CD4-positive, alpha-beta T cell treated with Interleukin-15 for 1 hour (primary cell): Measurements from ENCODE around the gene TRIM71.
"Not testable (repeated sequence)": the region's sequence is repeated elsewhere in the genome, so short reads cannot be mapped to it uniquely, and the experiment has no call there.

ENCODE experiments used
- DNase-seq: peaks from one replicate; pipeline ENCODE4 v3.0.0-alpha.2; 2020

The TRIM71 gene

DNA sequence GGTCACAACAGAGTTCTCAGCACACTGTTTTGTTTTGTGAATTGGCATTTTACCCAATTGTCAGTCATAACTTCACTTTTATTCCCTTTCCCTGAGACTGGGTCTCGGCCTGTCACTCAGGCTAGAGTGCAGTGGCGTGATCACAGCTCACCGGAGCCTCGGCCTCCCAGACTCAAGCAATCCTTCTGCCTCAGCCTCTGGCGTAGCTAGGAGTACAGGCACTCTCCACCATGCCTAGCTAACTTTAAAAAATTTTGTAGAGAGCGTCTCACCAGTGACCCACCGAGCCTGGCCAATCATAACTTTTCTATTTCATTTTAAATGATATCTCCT lies 26.5 kb downstream of the TRIM71 start:
- no peak for DNase-seq

GRCh38 chr3:32844914-32845313 lies 27.1 kb downstream of the TRIM71 start:
- DNase-seq: no peak

GRCh38 chr3:32845546-32845945 lies 27.7 kb downstream of the TRIM71 start:
- DNase-seq: not testable (repeated sequence)

- not testable (repeated sequence) for DNase-seq
Measured at GRCh38 chr3:32847045-32847444, 29.2 kb downstream of the TRIM71 start.

DNA sequence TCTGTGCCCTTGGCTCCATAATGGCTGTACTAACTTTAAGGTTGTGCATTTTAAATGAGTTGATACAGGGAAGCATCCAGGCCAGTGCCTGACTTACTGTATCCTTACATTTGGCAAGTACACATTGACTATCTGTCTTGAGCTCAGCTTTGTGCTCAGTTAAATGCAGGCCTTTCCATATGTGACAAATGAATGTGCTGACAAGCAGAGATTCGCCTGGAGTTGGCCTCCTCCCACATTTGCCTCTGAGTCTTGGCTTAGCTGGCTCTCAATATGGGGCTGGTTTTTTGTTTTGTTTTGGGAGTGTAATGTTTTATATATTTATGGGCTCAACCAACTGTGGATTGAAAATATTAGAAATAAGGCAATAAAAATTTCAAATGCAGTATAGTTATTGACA lies 29.7 kb downstream of the TRIM71 start:
- DNase-seq: no peak

DNA sequence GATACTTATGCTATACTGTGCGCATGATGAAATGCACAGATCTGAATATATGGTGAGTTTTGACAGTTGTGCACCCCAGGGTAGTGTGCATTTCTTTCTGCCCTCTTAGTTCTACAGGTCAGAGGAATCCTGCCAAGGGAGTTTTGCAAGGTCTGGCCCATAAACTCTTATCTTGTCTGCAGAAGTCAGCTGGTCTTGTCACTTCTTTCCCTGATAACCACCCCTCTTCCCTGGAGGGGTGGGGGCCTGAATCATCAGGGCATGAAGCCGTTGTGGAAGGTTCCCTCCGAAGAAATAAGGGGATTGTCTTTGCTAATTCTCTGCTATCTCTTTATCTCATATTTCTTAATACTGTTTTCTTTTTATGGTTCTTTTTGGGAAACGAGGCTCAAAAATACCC lies 30.4 kb downstream of the TRIM71 start:
- no peak for DNase-seq

DNA sequence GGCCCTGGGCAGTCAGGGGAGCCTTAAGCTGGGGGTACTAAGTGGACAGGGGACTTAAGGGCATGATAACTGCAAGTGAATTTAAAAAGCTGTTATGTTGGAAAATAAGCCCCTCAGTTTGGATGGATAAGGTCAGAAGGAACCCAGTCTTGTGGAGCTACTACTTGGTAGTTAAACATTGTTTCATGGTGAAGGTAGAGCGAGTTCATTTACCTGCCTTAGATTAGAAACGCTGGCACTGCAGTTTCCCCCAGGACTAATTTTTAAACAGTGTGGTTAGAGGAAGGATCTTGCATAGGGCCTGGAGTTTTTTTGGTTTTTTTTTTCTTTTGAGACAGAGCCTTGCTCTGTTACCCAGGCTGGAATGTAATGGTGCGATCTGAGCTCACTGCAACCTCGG lies 31.2 kb downstream of the TRIM71 start:
- no peak for DNase-seq

DNA sequence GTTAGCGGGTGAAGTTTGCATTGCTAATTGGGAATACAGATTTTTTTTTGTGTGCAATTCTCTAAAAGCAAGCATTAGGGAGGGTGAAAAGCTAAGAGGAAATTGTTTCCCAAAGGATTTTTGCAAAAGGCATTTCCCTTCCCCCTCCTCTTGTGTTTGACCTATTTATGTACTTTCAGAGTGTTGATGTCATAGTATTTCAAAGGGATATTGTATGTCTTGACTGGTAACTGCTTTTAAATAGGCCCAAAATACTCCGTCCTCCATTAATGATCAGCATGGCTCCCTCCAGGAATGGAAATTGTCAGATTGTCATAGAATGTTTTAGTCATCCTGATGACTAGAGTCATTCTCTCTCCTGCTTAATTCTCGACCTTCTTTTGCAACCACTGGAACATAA lies 32.4 kb downstream of the TRIM71 start:
- no peak for DNase-seq

DNA sequence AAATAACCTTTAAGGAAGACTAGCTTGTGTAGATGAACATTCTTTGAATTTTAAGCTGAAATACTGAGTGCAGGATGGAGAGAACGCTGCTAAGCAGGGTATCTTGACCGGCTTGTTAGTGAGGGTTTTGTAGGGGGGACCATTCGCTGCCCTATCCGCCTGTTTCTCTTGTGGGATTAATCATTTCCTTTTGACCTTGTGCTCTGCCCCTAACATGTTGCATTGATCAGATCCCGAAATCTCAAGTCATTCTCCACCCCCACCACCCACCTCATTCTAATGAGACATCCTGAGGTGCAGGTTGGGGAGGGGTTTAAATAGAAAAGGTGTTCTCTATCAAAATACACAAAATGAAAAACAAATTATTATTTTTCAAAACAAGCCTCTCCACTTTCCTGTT lies 32.8 kb downstream of the TRIM71 start:
- DNase-seq: no peak

DNA sequence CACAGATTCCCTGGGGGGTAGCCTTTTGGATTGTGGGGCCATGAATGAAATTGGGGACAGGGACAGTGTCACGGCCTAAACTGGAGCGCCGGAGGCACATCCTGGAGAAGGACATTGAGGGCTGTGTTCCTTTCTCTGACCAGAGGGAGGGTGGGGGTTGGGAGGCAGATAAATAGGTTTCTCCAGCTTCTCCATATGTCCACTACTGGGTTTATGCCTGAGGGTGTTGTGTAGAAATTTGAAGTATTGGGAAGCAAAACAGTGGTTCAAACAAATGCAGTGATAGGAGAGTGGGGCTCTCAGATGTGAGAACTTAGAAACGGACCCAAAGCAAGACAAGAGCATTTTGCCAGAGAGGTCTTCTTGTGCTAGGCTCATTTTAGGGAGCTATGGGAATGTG lies 34.3 kb downstream of the TRIM71 start:
- DNase-seq: no peak

DNA sequence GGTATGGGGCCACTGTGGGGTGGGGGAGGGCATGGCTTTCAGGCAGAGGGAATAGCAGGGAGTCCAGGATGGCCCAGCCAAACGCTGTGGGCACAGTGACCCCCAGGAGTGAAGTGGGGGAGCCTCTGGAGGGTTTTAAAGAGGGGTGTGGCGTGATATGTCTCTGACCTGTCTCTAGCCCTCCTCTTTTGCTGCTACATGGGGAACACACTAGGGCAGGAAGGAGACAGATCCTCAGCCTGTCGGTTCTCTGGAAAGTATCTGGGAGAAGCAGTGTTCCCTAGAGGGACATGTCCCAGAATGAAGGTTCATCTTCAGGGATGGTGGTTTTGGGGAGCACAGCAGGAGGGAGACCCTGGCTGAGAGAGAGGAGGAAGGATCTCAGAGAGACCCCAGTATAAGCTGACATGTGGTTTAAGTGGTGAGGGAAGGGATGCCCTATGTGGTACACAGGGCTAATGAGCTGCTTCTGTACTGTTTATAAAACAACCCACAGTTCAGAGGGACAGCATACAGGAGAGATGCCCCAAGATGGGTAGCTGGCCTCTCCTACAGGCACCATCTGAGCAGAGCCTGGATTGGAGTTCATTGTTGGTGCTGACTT lies 37.7 kb downstream of the TRIM71 start:
- no peak for DNase-seq

DNA sequence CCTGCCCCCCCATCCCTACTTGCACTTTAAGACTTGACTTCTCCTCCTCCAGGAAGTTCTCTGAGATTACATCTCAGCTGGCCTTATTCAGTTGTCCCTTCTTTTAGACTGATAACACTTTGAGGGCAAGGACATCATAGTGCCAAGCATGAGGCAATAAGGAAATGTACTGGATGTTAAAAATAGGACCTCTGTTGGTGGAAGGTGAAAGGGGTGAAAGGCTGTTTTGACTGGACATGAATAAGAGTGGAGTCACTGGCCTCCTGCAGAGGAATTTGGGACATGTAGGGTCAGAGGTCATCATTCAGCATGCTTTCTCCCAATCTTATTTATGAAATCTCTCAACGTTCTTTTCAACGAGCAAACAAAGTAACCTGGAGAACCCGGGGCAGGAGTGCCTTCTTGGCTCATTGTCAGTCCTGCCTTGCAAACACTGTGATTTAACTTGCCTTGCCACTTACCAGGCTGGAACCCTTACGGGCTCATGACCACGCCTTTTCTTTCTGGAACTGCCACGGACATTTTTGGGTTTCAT lies 38.6 kb downstream of the TRIM71 start:
- DNase-seq: no peak

- DNase-seq: no peak
Measured at GRCh38 chr3:32856901-32857507, 39.2 kb downstream of the TRIM71 start.

DNA sequence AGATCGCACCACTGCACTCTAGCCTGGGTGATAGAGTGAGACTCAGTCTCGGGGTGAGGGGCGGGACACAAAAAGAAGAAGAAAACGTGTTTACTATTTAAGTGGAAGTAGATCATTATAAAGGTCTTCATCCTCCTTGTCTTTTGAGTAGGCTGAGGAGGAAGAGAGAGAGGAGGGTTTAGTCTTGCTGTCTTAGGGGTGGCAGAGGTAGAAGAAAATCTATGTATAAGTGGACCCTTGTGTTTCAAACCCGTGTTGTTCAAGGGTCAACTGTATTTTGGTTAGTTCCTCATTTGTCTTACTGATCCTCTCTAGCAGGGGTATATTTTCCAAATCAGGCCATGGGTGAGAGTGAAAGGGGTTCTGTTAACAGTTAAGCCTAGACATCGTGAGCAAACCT lies 40.1 kb downstream of the TRIM71 start:
- DNase-seq: no peak

- no peak for DNase-seq
Measured at GRCh38 chr3:32859604-32860237, 41.9 kb downstream of the TRIM71 start.

GRCh38 chr3:32860499-32860898 lies 42.7 kb downstream of the TRIM71 start:
- no peak for DNase-seq

GRCh38 chr3:32861681-32862080 lies 43.9 kb downstream of the TRIM71 start:
- DNase-seq: no peak

DNA sequence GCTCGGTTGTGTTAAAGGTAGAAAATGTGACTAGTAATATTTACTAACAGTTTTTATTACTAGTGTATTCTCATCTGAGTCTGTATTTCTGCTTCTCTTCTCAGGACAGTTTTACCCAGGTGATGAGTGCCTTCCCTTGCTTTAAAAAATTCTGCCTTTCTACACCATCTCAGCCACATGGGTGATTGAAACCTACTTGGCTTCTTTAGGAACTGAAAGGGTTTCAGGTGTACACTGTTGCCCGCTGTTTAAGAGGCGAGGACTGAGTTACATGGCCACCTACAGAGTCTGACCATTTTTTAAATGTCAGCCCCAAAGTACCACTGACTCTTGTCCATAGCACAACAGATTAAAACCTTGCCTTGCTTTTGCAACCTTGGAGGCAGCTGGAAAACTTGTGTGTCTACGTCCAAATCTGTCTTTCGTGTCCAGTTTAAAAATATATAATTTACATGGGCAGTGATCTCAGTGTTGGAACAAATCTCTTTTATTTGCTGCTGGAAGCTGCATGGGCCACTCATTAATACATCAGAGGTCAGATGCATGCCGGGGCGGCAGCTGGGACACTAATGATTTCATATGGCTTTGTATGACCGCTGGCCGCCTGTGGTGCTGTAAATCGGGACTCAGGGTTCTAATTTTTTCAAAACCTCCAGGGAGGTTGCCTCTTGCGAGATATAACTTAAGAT lies 44.6 kb downstream of the TRIM71 start:
- no peak for DNase-seq

DNA sequence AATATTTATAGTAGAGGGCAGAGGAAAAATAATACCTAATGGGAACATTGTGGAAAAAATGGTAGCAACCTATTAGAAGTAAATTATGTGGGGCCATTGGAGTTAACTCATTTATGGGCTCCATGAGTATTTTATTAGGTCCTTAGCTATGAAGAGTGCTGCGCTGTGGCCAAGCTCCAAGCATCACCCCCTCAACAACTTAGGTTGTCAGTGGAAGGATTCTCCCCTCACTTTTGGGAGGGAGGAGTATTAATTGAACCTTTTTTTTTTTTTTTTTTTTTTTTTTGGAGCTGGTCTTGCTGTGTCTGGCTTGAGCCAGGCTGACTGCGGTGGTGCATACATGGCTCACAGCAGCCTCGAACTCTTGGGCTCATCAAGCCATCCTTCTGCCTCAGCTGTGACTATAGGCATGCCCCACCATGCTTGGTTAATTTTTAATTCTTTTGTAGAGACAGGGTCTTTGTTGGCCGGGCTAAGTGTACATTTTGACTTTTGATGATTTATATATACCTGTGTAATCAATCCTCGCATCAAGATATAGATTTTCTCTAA lies 45.2 kb downstream of the TRIM71 start:
- no peak for DNase-seq

GRCh38 chr3:32865383-32865782 lies 47.6 kb downstream of the TRIM71 start:
- DNase-seq: no peak

- DNase-seq: no peak
Measured at GRCh38 chr3:32866533-32866932, 48.7 kb downstream of the TRIM71 start.

DNA sequence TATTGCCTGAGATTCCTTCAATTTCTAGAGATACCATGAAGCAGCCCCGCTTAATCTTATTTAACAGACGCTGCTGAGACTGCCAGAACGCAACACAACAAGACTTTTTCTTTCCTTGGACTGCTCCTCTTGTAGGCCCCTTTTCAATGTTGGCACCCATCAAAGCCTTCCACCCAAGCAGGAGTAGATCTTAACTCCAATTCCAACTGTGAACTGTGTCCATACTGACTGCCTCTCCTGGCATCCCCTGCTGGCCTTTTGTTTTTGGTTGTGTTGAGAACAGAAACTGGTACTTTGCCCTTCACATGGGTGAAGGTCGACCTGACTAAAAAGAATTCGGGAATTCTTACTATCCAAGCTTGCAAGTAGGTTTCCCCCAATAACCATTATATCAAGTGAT lies 50.2 kb downstream of the TRIM71 start:
- DNase-seq: no peak

- DNase-seq: no peak
Measured at GRCh38 chr3:32868719-32869512, 51.1 kb downstream of the TRIM71 start.
